ENCODE results near the gene MPRIP. TPM values are rescaled to one million over a fixed set of nuclear protein-coding genes. Genes with fewer than 3 reads are reported as not detected.

The MPRIP gene
- total RNA-seq, 1 experiment from 2014 or later, result 132 TPM

- H3K27me3 ChIP-seq (ENCODE audit: insufficient read depth, low read length), result no peaks in the 10 kb centered on the region
- Mint-ChIP-seq H3K36me3 (ENCODE audit: insufficient read depth in 1 of 3, low read depth in 3 of 3) (peaks cover 7 to 25% (median 12%) of the 10 kb centered on the region in 3 experiments), H3K4me1 (peaks cover 0 to 3% of the 10 kb centered on the region in 2 experiments; a peak in 2 of 4 replicates), H3K9me3 (no peaks in the 10 kb centered on the region), H3K27me3 (ENCODE audit: low read depth) (no peaks in the 10 kb centered on the region), H3K27ac (peak overlapping the region in 2 of 3 experiments; percentile 68 to 80; a peak in 4 of 7 replicates), H3K4me3 (no peak overlapping the region)
- H4K20me1 ChIP-seq (ENCODE audit: control insufficient read depth, insufficient read depth, insufficient read length), result no peaks in the 10 kb centered on the region
- H3K18ac ChIP-seq (ENCODE audit: insufficient read length, low read depth, low read length), result no peak overlapping the region
- no peak overlapping the region for H3T11ph ChIP-seq (ENCODE audit: low read length)
- H3K4me1 ChIP-seq (ENCODE audit: insufficient read depth, low read length), result no peaks in the 10 kb centered on the region; the same call in 1 of the 2 replicates
- no peak overlapping the region for H2BK120ac ChIP-seq (ENCODE audit: low read depth, low read length, poor library complexity, severe bottlenecking)
- H4K8ac ChIP-seq (replicated peaks; ENCODE audit: insufficient read length, low read depth, low read length), result no peak overlapping the region
- no peak overlapping the region for H3K56ac ChIP-seq (ENCODE audit: insufficient read length, low read depth, low read length)
- H4K5ac ChIP-seq (ENCODE audit: insufficient read length, low read depth, low read length), result no peak overlapping the region
- no peak overlapping the region for H2AK5ac ChIP-seq (ENCODE audit: insufficient read length, low read length)
- no peak for TF ChIP-seq CTCF (conservative IDR thresholded peaks at IDR 0.05)
- H2BK15ac ChIP-seq (ENCODE audit: low read depth, low read length), result no peak overlapping the region
- H2BK12ac ChIP-seq (ENCODE audit: insufficient read length, low read depth, low read length), result no peak overlapping the region
- no peaks in the 10 kb centered on the region for H3K9me3 ChIP-seq (ENCODE audit: control insufficient read depth, low read depth, low read length)
- H3K79me2 ChIP-seq (ENCODE audit: insufficient read depth, low read length), result no peaks in the 10 kb centered on the region; the same call in 1 of the 2 replicates
- no peaks in the 10 kb centered on the region for H3K79me1 ChIP-seq (ENCODE audit: insufficient read depth, low read depth, low read length, poor library complexity, severe bottlenecking)
- no peak overlapping the region for H3K4ac ChIP-seq (ENCODE audit: low read depth, low read length)
- no peak overlapping the region for H3K9ac ChIP-seq (ENCODE audit: extremely low read depth, insufficient read length, low read length)
- H3K27ac ChIP-seq (ENCODE audit: insufficient read length, low read depth, low read length), result no peak overlapping the region
- no peak overlapping the region for H3K14ac ChIP-seq (ENCODE audit: insufficient read depth, low read length)
- H2BK5ac ChIP-seq (ENCODE audit: insufficient read length, low read length), result no peak overlapping the region
- no peaks in the 10 kb centered on the region for H3K23me2 ChIP-seq (ENCODE audit: insufficient read length, low read depth, low read length, poor library complexity, severe bottlenecking)
- no peak overlapping the region for H3K23ac ChIP-seq (ENCODE audit: insufficient read length, low read depth, low read length)
- H2BK20ac ChIP-seq (ENCODE audit: low read depth, low read length, poor library complexity, severe bottlenecking), result no peak overlapping the region
- H2AFZ ChIP-seq (ENCODE audit: low read length), result no peak overlapping the region
- DNase-seq, result no peak
- no peak overlapping the region for H3K4me2 ChIP-seq (ENCODE audit: insufficient read depth, insufficient read length, low read length)
- no CpG with 5 or more reads among the region's 14 CpGs for WGBS (ENCODE audit: extremely low coverage, insufficient read length, low lambda C conversion rate)
- H4K91ac ChIP-seq (ENCODE audit: insufficient read length, low read depth, low read length), result no peak overlapping the region
Observed at GRCh38 chr17:17071531-17072360, 29.5 kb downstream of the MPRIP start.

All from H9 (cell line).